Glutamatergic neuron (in vitro differentiated cells): Measurements from ENCODE around the gene IGFBP7. TPM values are rescaled to one million over a fixed set of nuclear protein-coding genes. Genes with fewer than 3 reads are reported as not detected.

ENCODE experiments used
- DNase-seq: peaks from one replicate; pipeline ENCODE4 v3.0.0; 2022
- H3K27ac Mint-ChIP-seq: one replicate; pipeline ENCODE4 v1.8.0; 2020; ENCODE audit warnings: mild to moderate bottlenecking, mixed read lengths, inconsistent platforms; ENCODE audit not compliant: unreplicated experiment
- H3K27me3 Mint-ChIP-seq: one replicate; pipeline ENCODE4 v1.8.0; 2020; ENCODE audit warnings: mild to moderate bottlenecking, moderate library complexity, mixed read lengths, inconsistent platforms; ENCODE audit not compliant: unreplicated experiment
- H3K36me3 Mint-ChIP-seq: one replicate; pipeline ENCODE4 v1.8.0; 2020; ENCODE audit warnings: mild to moderate bottlenecking, mixed read lengths, inconsistent platforms; ENCODE audit not compliant: unreplicated experiment
- H3K4me1 Mint-ChIP-seq: one replicate; pipeline ENCODE4 v1.8.0; 2020; ENCODE audit warnings: mild to moderate bottlenecking, low read depth, mixed read lengths, inconsistent platforms; ENCODE audit not compliant: unreplicated experiment
- H3K4me3 Mint-ChIP-seq: one replicate; pipeline ENCODE4 v1.8.0; 2020; ENCODE audit warnings: mild to moderate bottlenecking, mixed read lengths, inconsistent platforms; ENCODE audit not compliant: unreplicated experiment
- H3K9me3 Mint-ChIP-seq: one replicate; pipeline ENCODE4 v1.8.0; 2020; ENCODE audit warnings: mild to moderate bottlenecking, moderate library complexity, mixed read lengths, inconsistent platforms; ENCODE audit not compliant: unreplicated experiment
- long read RNA-seq: library from polyadenylated mRNA; unstranded; transcript quantifications from one replicate; pipeline ENCODE4 v2.0.0, GENCODE V29; 2020; ENCODE audit not compliant: unreplicated experiment
- total RNA-seq: library from RNA; stranded (reverse); fragmentation: NEBNext Ultra II Directional; extraction: Animal tissue kit (Norgen Biotek cat#: 25700); gene quantifications from one replicate; pipeline ENCODE4 v1.2.1, GENCODE V29; 2021; ENCODE audit not compliant: unreplicated experiment
- TF ChIP-seq, protein P1 (sequence below): fragments of 200-600 bp; sonication (generic); IDR thresholded peaks from one replicate; pipeline ENCODE4 v1.5.0; 2021; ENCODE audit not compliant: partially characterized antibody, unreplicated experiment

The IGFBP7 gene, protein sequence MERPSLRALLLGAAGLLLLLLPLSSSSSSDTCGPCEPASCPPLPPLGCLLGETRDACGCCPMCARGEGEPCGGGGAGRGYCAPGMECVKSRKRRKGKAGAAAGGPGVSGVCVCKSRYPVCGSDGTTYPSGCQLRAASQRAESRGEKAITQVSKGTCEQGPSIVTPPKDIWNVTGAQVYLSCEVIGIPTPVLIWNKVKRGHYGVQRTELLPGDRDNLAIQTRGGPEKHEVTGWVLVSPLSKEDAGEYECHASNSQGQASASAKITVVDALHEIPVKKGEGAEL
- not detected for total RNA-seq
- long read RNA-seq, result 0 reads

DNA sequence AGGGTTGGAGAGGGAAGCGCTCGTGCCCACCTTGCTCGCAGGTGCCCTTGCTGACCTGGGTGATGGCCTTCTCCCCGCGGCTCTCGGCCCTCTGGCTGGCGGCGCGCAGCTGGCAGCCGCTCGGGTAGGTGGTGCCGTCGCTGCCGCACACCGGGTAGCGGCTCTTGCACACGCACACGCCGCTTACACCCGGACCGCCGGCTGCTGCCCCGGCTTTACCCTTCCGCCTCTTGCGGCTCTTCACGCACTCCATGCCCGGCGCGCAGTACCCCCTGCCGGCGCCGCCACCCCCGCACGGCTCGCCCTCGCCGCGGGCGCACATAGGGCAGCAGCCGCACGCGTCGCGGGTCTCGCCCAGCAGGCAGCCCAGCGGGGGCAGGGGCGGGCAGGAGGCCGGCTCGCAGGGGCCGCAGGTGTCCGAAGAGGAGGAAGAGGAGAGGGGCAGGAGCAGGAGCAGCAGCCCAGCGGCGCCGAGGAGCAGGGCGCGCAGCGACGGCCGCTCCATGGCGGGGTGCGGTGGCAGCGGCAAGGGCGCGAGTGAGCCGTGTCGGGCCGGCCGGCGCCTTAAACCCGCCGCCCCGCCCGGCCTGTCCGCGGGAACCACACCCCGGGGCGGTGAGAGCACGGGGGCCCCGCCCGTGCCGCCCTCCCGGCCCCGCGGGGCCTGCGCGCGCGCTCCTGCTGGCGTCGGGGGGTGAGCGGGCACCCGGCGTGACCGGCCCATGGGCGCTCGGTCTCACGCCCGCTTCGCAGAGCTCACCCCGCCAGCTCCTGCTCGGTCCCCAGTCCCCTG, at the start of gene IGFBP7:
IGFBP7 (minus strand) TSS at position 539 of the 793 bp plus-strand sequence; CDS start at position 505, 34 bp downstream.
- H3K27me3 Mint-ChIP-seq, result peaks cover 23% of the 10 kb centered on the region
- DNase-seq, result peak; percentile 43
- peaks cover 4% of the 10 kb centered on the region for H3K4me1 Mint-ChIP-seq
- TF ChIP-seq, protein P1, sequence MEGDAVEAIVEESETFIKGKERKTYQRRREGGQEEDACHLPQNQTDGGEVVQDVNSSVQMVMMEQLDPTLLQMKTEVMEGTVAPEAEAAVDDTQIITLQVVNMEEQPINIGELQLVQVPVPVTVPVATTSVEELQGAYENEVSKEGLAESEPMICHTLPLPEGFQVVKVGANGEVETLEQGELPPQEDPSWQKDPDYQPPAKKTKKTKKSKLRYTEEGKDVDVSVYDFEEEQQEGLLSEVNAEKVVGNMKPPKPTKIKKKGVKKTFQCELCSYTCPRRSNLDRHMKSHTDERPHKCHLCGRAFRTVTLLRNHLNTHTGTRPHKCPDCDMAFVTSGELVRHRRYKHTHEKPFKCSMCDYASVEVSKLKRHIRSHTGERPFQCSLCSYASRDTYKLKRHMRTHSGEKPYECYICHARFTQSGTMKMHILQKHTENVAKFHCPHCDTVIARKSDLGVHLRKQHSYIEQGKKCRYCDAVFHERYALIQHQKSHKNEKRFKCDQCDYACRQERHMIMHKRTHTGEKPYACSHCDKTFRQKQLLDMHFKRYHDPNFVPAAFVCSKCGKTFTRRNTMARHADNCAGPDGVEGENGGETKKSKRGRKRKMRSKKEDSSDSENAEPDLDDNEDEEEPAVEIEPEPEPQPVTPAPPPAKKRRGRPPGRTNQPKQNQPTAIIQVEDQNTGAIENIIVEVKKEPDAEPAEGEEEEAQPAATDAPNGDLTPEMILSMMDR, result no peak
- peak within 1 kb of the TSS; percentile 93 for H3K4me3 Mint-ChIP-seq
- peaks cover 10% of the 10 kb centered on the region for H3K9me3 Mint-ChIP-seq
- no peaks in the 10 kb centered on the region for H3K36me3 Mint-ChIP-seq
- H3K27ac Mint-ChIP-seq, result no peak within 1 kb of the TSS

DNA sequence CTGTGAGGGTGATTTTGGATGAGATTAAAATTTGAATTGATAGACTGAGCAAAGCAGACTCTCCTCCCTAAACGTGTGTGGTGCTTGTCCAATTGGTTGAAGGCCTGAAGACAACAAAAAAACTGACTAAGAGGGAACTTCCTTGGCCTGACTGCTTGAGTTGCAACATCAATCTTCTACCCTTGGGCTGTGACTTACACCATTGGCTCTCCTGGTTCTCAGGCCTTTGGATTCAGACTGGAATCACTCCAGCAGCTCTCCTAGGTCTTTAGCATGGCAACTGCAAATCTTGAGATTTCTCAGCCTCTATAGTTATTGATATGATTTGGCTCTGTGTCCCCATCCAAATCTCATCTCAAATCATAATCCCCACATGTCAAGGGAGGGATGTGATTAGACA, 49.7 kb upstream of the IGFBP7 start:
- H3K36me3 Mint-ChIP-seq, result peaks cover 6% of the 10 kb centered on the region
- no peaks in the 10 kb centered on the region for H3K27me3 Mint-ChIP-seq

DNA sequence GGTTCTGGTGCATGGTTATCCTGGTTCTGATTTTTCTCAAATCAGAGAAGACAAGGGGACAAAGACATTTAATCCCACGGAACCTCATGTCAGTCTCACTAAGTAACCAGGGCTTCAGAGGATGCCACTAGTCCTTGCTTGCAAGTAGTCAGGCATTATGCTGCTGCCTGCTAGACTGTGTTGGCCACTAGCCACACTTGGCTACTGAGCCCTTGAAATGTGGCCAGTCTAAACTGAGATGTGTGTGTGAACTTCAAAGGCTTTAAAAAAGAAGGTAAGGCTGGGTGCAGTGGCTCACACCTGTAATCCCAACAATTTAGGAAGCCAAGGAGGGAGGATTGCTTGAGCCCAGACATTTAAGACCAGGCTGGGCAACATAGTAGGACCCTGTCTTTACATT, 48.6 kb upstream of the IGFBP7 start:
- peaks cover 6% of the 10 kb centered on the region for H3K36me3 Mint-ChIP-seq
- DNase-seq, result no peak
- no peaks in the 10 kb centered on the region for H3K27me3 Mint-ChIP-seq
- peaks cover 5% of the 10 kb centered on the region for H3K4me1 Mint-ChIP-seq
- no peak overlapping the region for H3K27ac Mint-ChIP-seq
- H3K4me3 Mint-ChIP-seq, result no peak overlapping the region
- peaks cover 4% of the 10 kb centered on the region for H3K9me3 Mint-ChIP-seq
- TF ChIP-seq, protein P1, result no peak

More for the DNA sequence above, 49.7 kb upstream of the IGFBP7 start:
- Mint-ChIP-seq H3K4me1 (peaks cover 8% of the 10 kb centered on the region), H3K27ac (no peak overlapping the region), H3K9me3 (peaks cover 4% of the 10 kb centered on the region), H3K4me3 (no peak overlapping the region)
- TF ChIP-seq, protein P1, result no peak
- no peak for DNase-seq

DNA sequence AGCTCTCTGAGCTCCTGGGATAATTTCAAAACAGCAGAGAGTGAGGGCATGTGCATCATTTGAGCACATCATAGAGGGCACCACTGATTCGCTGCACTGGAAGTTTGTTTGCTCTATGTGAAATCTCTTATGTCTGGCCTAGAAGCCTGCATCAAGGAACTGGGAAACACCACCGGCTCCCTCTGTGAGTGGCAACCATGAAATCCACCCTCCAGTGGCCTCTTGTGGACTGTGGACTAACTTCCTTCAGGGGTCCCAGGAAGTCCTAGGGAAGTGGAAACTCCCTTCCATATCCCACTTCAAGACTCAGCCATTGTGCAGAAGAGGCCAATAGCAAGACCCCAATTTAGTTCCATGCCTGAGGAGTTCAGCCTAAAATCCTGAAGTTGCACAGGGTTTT, 48.0 kb upstream of the IGFBP7 start:
- no peak overlapping the region for H3K4me3 Mint-ChIP-seq
- DNase-seq, result no peak
- H3K9me3 Mint-ChIP-seq, result peaks cover 4% of the 10 kb centered on the region
- peaks cover 5% of the 10 kb centered on the region for H3K4me1 Mint-ChIP-seq
- no peak overlapping the region for H3K27ac Mint-ChIP-seq
- H3K27me3 Mint-ChIP-seq, result peaks cover under 1% of the 10 kb centered on the region
- TF ChIP-seq, protein P1, result no peak
- H3K36me3 Mint-ChIP-seq, result peaks cover 6% of the 10 kb centered on the region
